NT2/D1 (cell line): ENCODE data around the gene PHKG1.

Experiments
- SUZ12 ChIP-seq: IDR thresholded peaks from 2 replicates; pipeline ENCODE4 v1.6.1; 2011; ENCODE audit not compliant: insufficient read length, insufficient read depth; ENCODE audit errors: extremely low read depth
- YY1 ChIP-seq: IDR thresholded peaks from 2 replicates; pipeline ENCODE4 v1.6.1; 2011; ENCODE audit not compliant: insufficient read length, insufficient read depth

DNA sequence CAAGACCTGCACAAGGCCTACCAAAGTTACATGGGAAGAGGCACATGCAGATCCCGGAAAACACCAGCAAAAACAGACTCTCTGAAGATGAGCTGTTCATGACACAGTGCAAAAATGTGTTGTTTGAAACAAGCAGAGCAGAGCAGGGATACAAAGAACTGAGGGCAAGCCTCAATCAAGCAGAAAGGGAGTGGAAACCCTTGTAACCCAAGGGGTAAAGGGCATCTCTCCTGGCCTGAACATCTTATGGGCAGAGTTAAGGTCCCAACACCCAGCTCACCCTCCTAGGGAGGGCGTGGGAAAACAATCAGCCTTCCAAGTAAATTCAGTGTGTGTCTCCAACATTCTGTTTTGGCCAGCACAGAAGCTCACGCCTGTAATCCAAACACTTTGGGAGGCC, 52.0 kb downstream of the PHKG1 start:
- TF ChIP-seq YY1 (no peak), SUZ12 (no peak)
